ENCODE results near the gene RHOH. TPM values are rescaled to one million over a fixed set of nuclear protein-coding genes. Genes with fewer than 3 reads are reported as not detected.

Gene RHOH
- total RNA-seq, 4 donors from 2014 or later: 0.91 to 3.5 (median 1.5) TPM

DNA sequence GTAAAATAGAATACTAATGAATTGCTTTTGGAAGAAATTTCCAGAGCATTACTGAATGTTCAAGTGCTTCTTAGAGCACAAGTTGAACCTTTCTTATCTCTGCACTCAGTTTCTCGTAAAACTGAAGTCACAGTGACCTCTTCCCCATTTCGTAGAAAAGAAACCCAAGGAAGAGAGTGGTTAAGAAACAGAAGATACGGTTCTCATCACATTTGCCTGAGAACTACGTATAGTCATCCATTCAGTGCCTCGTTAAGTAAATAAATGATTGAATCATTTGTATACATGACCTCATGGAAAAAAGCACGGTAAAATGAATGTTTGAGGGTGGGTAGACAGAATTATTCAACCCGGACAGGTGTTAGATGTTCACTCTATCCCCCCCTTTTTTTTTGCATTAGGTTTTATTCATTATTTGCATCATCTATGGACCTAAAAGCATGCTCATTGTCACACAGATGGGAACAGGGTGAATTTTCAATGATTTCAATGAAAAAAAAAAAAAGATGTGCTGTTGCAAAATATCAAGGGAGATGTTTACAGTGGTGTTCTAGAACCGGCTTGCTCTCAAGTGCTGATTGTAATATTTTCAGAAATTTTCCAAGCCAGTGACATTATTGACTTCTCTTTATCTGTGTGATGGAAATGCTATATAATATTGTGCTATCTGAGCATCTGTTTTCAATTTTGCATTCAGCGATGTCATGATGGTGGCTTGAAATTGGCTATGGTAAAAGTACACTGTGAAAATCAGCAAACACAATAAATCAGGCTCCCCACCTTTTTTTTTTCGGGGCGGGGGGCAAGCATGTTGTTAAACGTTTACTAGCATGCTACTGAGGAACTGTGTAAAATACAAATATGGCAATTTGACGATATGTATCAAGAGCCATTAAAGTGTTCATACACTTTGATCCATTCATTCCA, 4.3 kb downstream of the RHOH start:
- WGBS: 67% methylated on average over 13 of the region's 13 CpGs
- Histone ChIP-seq H3K36me3 (no peaks in the 10 kb centered on the region), H3K9me3 (no peaks in the 10 kb centered on the region), H3K27ac (peak overlapping the region; percentile 44), H3K4me1 (no peaks in the 10 kb centered on the region), H3K4me3 (peak overlapping the region; percentile 3), H3K27me3 (no peaks in the 10 kb centered on the region)
- DNase-seq (ENCODE audit: low spot score in 2 of 2): no peak
- TF ChIP-seq CTCF (IDR thresholded peaks at IDR 0.05) (no peak), POLR2AphosphoS5 (IDR thresholded peaks at IDR 0.05) (no peak), POLR2A (IDR thresholded peaks at IDR 0.05) (no peak), EP300 (IDR thresholded peaks at IDR 0.05) (no peak)

DNA sequence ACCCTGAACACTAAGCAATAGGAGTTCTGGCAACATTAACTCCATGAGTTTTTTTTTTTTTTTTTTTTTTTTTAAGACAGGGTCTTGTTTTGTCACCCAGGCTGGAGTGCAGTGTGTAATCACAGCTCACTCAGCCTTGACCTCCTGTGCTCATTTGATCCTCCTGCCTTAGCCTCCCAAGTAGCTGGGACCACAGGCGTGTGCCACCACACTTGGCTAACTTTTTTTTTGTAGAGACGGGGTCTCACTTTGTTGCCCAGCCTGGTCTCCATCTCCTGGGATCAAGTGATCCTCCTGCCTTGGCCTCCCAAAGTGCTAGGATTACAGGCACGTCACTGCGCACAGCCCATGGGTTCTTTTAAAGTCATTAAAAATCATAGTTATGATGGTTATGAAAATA, 5.1 kb downstream of the RHOH start:
- WGBS: 91% methylated on average over 4 of the region's 4 CpGs
- H3K27me3 ChIP-seq: no peaks in the 10 kb centered on the region
- H3K27ac ChIP-seq: no peak overlapping the region
- H3K4me1 ChIP-seq: no peaks in the 10 kb centered on the region
- H3K4me3 ChIP-seq: no peak overlapping the region
- DNase-seq (ENCODE audit: low spot score in 2 of 2): no peak
- TF ChIP-seq POLR2A (IDR thresholded peaks at IDR 0.05) (no peak), POLR2AphosphoS5 (IDR thresholded peaks at IDR 0.05) (no peak), EP300 (IDR thresholded peaks at IDR 0.05) (no peak), CTCF (IDR thresholded peaks at IDR 0.05) (no peak)
- H3K9me3 ChIP-seq: no peaks in the 10 kb centered on the region
- H3K36me3 ChIP-seq: no peaks in the 10 kb centered on the region

GRCh38 chr4:40202474-40202873, 5.6 kb downstream of the RHOH start:
- H3K27me3 ChIP-seq: no peaks in the 10 kb centered on the region
- TF ChIP-seq POLR2A (IDR thresholded peaks at IDR 0.05): no peak
- TF ChIP-seq POLR2AphosphoS5 (IDR thresholded peaks at IDR 0.05): no peak
- no peak for TF ChIP-seq EP300 (IDR thresholded peaks at IDR 0.05)
- TF ChIP-seq CTCF (IDR thresholded peaks at IDR 0.05): no peak
- no peak for DNase-seq (ENCODE audit: low spot score in 2 of 2)
- no peaks in the 10 kb centered on the region for H3K36me3 ChIP-seq
- H3K4me1 ChIP-seq: no peaks in the 10 kb centered on the region
- no peaks in the 10 kb centered on the region for H3K9me3 ChIP-seq
- no peak overlapping the region for H3K4me3 ChIP-seq
- 73% methylated on average over 3 of the region's 3 CpGs for WGBS
- H3K27ac ChIP-seq: no peak overlapping the region

DNA sequence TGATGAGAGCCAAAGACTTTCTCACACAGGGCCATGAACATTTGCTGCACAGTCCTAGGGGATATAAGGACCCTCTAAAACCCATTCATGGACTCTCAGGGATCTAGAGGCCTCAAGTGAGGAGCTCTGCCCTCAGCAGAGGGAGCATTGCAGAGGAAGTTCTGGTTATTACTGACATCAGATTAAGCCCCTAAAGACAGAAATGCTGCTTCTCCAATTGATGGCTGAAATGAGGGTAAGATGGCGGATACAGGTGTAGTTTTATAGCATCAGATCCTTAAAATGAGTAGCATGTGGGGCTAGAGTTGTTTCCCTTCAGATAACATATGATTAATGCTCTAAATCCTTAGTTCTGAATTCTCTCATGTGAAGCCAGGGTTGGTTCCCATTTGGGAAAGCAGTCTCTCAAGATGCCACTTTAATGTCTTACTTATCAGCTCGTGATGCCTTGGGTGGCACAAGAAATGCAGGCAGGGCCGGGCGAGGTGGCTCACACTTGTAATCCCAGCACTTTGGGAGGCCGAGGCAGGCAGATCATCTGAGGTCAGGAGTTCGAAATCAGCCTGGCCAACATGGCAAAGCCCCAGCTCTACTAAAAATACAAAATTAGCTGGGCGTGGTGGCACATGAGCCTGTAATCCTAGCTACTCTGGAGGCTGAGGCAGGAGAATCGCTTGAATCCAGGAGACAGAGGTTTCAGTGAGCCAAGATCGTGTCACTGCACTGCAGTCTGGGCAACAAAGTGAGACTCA, 7.9 kb downstream of the RHOH start:
- DNase-seq (ENCODE audit: low spot score in 2 of 2): no peak
- H3K4me3 ChIP-seq: no peak overlapping the region
- H3K27ac ChIP-seq: no peak overlapping the region
- no peak for TF ChIP-seq CTCF (IDR thresholded peaks at IDR 0.05)
- no peak for TF ChIP-seq POLR2A (IDR thresholded peaks at IDR 0.05)
- no peak for TF ChIP-seq EP300 (IDR thresholded peaks at IDR 0.05)
- H3K27me3 ChIP-seq: no peaks in the 10 kb centered on the region
- no peaks in the 10 kb centered on the region for H3K4me1 ChIP-seq
- no peaks in the 10 kb centered on the region for H3K9me3 ChIP-seq
- no peaks in the 10 kb centered on the region for H3K36me3 ChIP-seq
- WGBS: 71% methylated on average over 9 of the region's 9 CpGs

Data from suprapubic skin (tissue), 4 donors.